H9 (cell line): ENCODE measurements around the gene TCP10L. TPM values are rescaled to one million over a fixed set of nuclear protein-coding genes. Genes with fewer than 3 reads are reported as not detected.

Experiments
- DNase-seq: peaks from one replicate; pipeline ENCODE4 v3.0.0-alpha.2; 2017
- H2AFZ ChIP-seq: one replicate; pipeline ENCODE4 v1.6.1; 2013; ENCODE audit warnings: mild to moderate bottlenecking, low read length, control low read depth, moderate library complexity
- H2AK5ac ChIP-seq: 2 replicates; pipeline ENCODE4 v1.6.1; 2013; ENCODE audit warnings: low read length, control low read depth, mixed read lengths; ENCODE audit not compliant: insufficient read length
- H2BK120ac ChIP-seq: one replicate; pipeline ENCODE4 v1.6.1; 2013; ENCODE audit warnings: low read depth, mild to moderate bottlenecking, low read length, control low read depth, inconsistent platforms; ENCODE audit not compliant: poor library complexity, severe bottlenecking
- H2BK12ac ChIP-seq: 2 replicates; pipeline ENCODE4 v1.6.1; 2013; ENCODE audit warnings: low read length, control low read depth, mixed read lengths, low read depth; ENCODE audit not compliant: insufficient read length
- H2BK15ac ChIP-seq: 2 replicates; pipeline ENCODE4 v1.6.1; 2013; ENCODE audit warnings: low read depth, low read length, control low read depth
- H2BK20ac ChIP-seq: one replicate; pipeline ENCODE4 v1.6.1; 2013; ENCODE audit warnings: low read depth, mild to moderate bottlenecking, low read length, control low read depth, inconsistent platforms; ENCODE audit not compliant: poor library complexity, severe bottlenecking
- H2BK5ac ChIP-seq: 2 replicates; pipeline ENCODE4 v1.6.1; 2013; ENCODE audit warnings: low read length, control low read depth, mixed read lengths; ENCODE audit not compliant: insufficient read length
- H3K14ac ChIP-seq: 2 replicates; pipeline ENCODE4 v1.6.1; 2013; ENCODE audit warnings: low read length, control low read depth; ENCODE audit not compliant: insufficient read depth
- H3K18ac ChIP-seq: 2 replicates; pipeline ENCODE4 v1.6.1; 2013; ENCODE audit warnings: low read depth, mild to moderate bottlenecking, mixed read lengths, low read length, control low read depth; ENCODE audit not compliant: insufficient read length
- H3K23ac ChIP-seq: 2 replicates; pipeline ENCODE4 v1.6.1; 2013; ENCODE audit warnings: low read length, control low read depth, mixed read lengths, low read depth; ENCODE audit not compliant: insufficient read length
- H3K23me2 ChIP-seq: 2 replicates; pipeline ENCODE4 v1.6.1; 2013; ENCODE audit warnings: low read depth, mild to moderate bottlenecking, mixed read lengths, low read length, control low read depth; ENCODE audit not compliant: insufficient read length, poor library complexity, severe bottlenecking
- H3K27ac ChIP-seq: 2 replicates; pipeline ENCODE4 v1.5.1; 2013; ENCODE audit warnings: low read length, control low read depth, mixed read lengths, low read depth; ENCODE audit not compliant: insufficient read length
- H3K27me3 ChIP-seq: 2 replicates; pipeline ENCODE4 v1.6.1; 2013; ENCODE audit warnings: low read length, control low read depth, inconsistent platforms; ENCODE audit not compliant: insufficient read depth
- H3K4ac ChIP-seq: 2 replicates; pipeline ENCODE4 v1.6.1; 2013; ENCODE audit warnings: low read depth, mild to moderate bottlenecking, control low read depth, inconsistent platforms, low read length, moderate library complexity
- H3K4me1 ChIP-seq: 2 replicates; pipeline ENCODE4 v1.6.1; 2013; ENCODE audit warnings: low read length, control low read depth, inconsistent platforms; ENCODE audit not compliant: insufficient read depth
- H3K4me2 ChIP-seq: 2 replicates; pipeline ENCODE4 v1.6.1; 2013; ENCODE audit warnings: low read length, control low read depth, mixed read lengths; ENCODE audit not compliant: insufficient read length, insufficient read depth
- H3K56ac ChIP-seq: 2 replicates; pipeline ENCODE4 v1.6.1; 2013; ENCODE audit warnings: low read depth, mild to moderate bottlenecking, mixed read lengths, low read length, control low read depth; ENCODE audit not compliant: insufficient read length
- H3K79me1 ChIP-seq: 2 replicates; pipeline ENCODE4 v1.6.1; 2013; ENCODE audit warnings: low read depth, mild to moderate bottlenecking, moderate library complexity, low read length, control low read depth, inconsistent platforms; ENCODE audit not compliant: insufficient read depth, poor library complexity, severe bottlenecking
- H3K79me2 ChIP-seq: 2 replicates; pipeline ENCODE4 v1.6.1; 2013; ENCODE audit warnings: low read length, control low read depth, inconsistent platforms; ENCODE audit not compliant: insufficient read depth
- H3K9ac ChIP-seq: 2 replicates; pipeline ENCODE4 v1.6.1; 2013; ENCODE audit warnings: low read length, control low read depth, mixed read lengths; ENCODE audit not compliant: insufficient read length; ENCODE audit errors: extremely low read depth
- H3K9me3 ChIP-seq: one replicate; pipeline ENCODE4 v1.6.1; 2013; ENCODE audit warnings: low read depth, low read length, inconsistent platforms; ENCODE audit not compliant: control insufficient read depth
- H3T11ph ChIP-seq: one replicate; pipeline ENCODE4 v1.6.1; 2013; ENCODE audit warnings: mild to moderate bottlenecking, low read length, control low read depth, inconsistent platforms
- H4K20me1 ChIP-seq: one replicate; pipeline ENCODE4 v1.6.1; 2013; ENCODE audit not compliant: control insufficient read depth, insufficient read length, insufficient read depth
- H4K5ac ChIP-seq: 2 replicates; pipeline ENCODE4 v1.6.1; 2013; ENCODE audit warnings: low read depth, mild to moderate bottlenecking, mixed read lengths, low read length, control low read depth; ENCODE audit not compliant: insufficient read length
- H4K8ac ChIP-seq: replicated peaks from 2 replicates; pipeline ENCODE4 v1.6.1; 2013; ENCODE audit warnings: low read length, control low read depth, mixed read lengths, low read depth; ENCODE audit not compliant: insufficient read length
- H4K91ac ChIP-seq: 2 replicates; pipeline ENCODE4 v1.6.1; 2013; ENCODE audit warnings: low read depth, mild to moderate bottlenecking, moderate library complexity, mixed read lengths, low read length, control low read depth; ENCODE audit not compliant: insufficient read length
- H3K27ac Mint-ChIP-seq, 3 experiments: 2 replicates in 2 of 3; 3 replicates in 1 of 3; pipeline ENCODE4 v1.8.0; 2020 to 2021; ENCODE audit warnings: mixed read lengths in 3 of 3, mild to moderate bottlenecking in 1 of 3, moderate library complexity in 1 of 3
- H3K27me3 Mint-ChIP-seq: 2 replicates; pipeline ENCODE4 v1.8.0; 2021; ENCODE audit warnings: low read depth, mild to moderate bottlenecking, moderate library complexity, mixed read lengths
- H3K36me3 Mint-ChIP-seq, 3 experiments: 2 replicates in 2 of 3; 3 replicates in 1 of 3; pipeline ENCODE4 v1.8.0; 2020 to 2021; ENCODE audit warnings: low read depth in 3 of 3, mixed read lengths in 3 of 3; ENCODE audit not compliant: insufficient read depth in 1 of 3
- H3K4me1 Mint-ChIP-seq, 2 experiments: 2 replicates each; pipeline ENCODE4 v1.8.0; 2020; ENCODE audit warnings: mixed read lengths in 2 of 2
- H3K4me3 Mint-ChIP-seq, 2 experiments: 2 replicates in 1 of 2; 3 replicates in 1 of 2; pipeline ENCODE4 v1.8.0; 2020 to 2021; ENCODE audit warnings: mild to moderate bottlenecking in 2 of 2, mixed read lengths in 2 of 2, moderate library complexity in 1 of 2
- H3K9me3 Mint-ChIP-seq, 2 experiments: 2 replicates in 1 of 2; 3 replicates in 1 of 2; pipeline ENCODE4 v1.8.0; 2020; ENCODE audit warnings: mild to moderate bottlenecking in 2 of 2, mixed read lengths in 2 of 2, moderate library complexity in 1 of 2
- WGBS: extraction: QIAGEN DNeasy Blood & Tissue Kit; methylation state at CpG from one replicate; pipeline ENCODE4 v1.1.7; 2013; ENCODE audit warnings: missing lambda C conversion rate, low lambda C conversion rate, mixed read lengths; ENCODE audit not compliant: insufficient read length; ENCODE audit errors: extremely low coverage; 5-methylcytosine and 5-hydroxymethylcytosine counted together
- total RNA-seq: library from RNA; stranded (reverse); gene quantifications from 2 replicates; pipeline ENCODE4 v1.2.1, GENCODE V29; 2021
- TF ChIP-seq, protein P1 (sequence below): fragments of 200-600 bp; sonication (generic); conservative IDR thresholded peaks from 3 replicates; pipeline ENCODE4 v1.8.0; 2021; ENCODE audit warnings: antibody characterized with exemption, mild to moderate bottlenecking

The TCP10L gene
- total RNA-seq, 1 experiment from 2014 or later: 5.1 TPM

DNA sequence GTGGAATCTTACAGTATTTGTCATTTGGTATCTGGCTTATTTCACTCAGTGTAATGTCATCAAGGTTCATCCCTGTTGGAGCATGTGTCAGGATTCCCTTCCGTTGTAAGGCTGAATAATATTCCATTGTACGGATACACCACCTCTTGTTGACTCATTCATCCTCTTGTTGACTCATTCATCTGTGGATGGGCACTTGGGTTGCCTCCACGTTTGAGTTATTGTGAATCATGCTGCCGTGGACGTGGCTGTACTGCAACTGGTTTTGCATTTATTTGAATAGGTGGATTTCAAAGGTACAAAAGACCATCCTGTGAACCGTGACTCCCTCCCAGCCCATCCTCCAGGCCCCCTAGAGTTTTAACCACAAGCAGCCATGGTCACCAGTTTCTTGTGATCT, 11.9 kb upstream of the TCP10L start:
- Histone ChIP-seq H4K20me1 (no peaks in the 10 kb centered on the region), H4K91ac (no peak overlapping the region), H2BK20ac (no peak overlapping the region), H3K79me1 (no peaks in the 10 kb centered on the region), H3K79me2 (no peaks in the 10 kb centered on the region), H4K5ac (no peak overlapping the region), H3K27me3 (no peaks in the 10 kb centered on the region), H3K23me2 (no peaks in the 10 kb centered on the region), H3K9ac (no peak overlapping the region), H2BK12ac (no peak overlapping the region), H2BK15ac (no peak overlapping the region), H3K4me1 (no peaks in the 10 kb centered on the region), H3K18ac (no peak overlapping the region), H3K9me3 (no peaks in the 10 kb centered on the region), H3K27ac (no peak overlapping the region), H3K23ac (no peak overlapping the region), H2BK5ac (no peak overlapping the region), H3K4ac (no peak overlapping the region), H3K14ac (no peak overlapping the region), H2BK120ac (no peak overlapping the region), H4K8ac (no peak overlapping the region), H2AK5ac (no peak overlapping the region), H3K4me2 (no peak overlapping the region), H3T11ph (no peak overlapping the region), H3K56ac (no peak overlapping the region), H2AFZ (no peak overlapping the region)
- no peak overlapping the region for H3K27ac Mint-ChIP-seq
- no peak overlapping the region for H3K4me3 Mint-ChIP-seq
- TF ChIP-seq, protein P1, sequence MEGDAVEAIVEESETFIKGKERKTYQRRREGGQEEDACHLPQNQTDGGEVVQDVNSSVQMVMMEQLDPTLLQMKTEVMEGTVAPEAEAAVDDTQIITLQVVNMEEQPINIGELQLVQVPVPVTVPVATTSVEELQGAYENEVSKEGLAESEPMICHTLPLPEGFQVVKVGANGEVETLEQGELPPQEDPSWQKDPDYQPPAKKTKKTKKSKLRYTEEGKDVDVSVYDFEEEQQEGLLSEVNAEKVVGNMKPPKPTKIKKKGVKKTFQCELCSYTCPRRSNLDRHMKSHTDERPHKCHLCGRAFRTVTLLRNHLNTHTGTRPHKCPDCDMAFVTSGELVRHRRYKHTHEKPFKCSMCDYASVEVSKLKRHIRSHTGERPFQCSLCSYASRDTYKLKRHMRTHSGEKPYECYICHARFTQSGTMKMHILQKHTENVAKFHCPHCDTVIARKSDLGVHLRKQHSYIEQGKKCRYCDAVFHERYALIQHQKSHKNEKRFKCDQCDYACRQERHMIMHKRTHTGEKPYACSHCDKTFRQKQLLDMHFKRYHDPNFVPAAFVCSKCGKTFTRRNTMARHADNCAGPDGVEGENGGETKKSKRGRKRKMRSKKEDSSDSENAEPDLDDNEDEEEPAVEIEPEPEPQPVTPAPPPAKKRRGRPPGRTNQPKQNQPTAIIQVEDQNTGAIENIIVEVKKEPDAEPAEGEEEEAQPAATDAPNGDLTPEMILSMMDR: no peak
- WGBS: no CpG with 5 or more reads among the region's 6 CpGs
- H3K9me3 Mint-ChIP-seq: no peaks in the 10 kb centered on the region
- peaks cover 10 to 15% of the 10 kb centered on the region in 2 experiments for H3K4me1 Mint-ChIP-seq
- H3K36me3 Mint-ChIP-seq: peaks cover 26 to 48% (median 37%) of the 10 kb centered on the region in 3 experiments; a peak in 6 of 7 replicates
- H3K27me3 Mint-ChIP-seq: no peaks in the 10 kb centered on the region; the same call in 1 of the 2 replicates
- no peak for DNase-seq
